HG03095 (cell line): ENCODE results near the gene ZMAT3.

ENCODE experiments used
- ATAC-seq: cut with Tn5 transposase; IDR thresholded peaks from one replicate; pipeline ENCODE4 v1.9.1; 2021; ENCODE audit warnings: moderate library complexity; ENCODE audit not compliant: unreplicated experiment

The ZMAT3 gene

DNA sequence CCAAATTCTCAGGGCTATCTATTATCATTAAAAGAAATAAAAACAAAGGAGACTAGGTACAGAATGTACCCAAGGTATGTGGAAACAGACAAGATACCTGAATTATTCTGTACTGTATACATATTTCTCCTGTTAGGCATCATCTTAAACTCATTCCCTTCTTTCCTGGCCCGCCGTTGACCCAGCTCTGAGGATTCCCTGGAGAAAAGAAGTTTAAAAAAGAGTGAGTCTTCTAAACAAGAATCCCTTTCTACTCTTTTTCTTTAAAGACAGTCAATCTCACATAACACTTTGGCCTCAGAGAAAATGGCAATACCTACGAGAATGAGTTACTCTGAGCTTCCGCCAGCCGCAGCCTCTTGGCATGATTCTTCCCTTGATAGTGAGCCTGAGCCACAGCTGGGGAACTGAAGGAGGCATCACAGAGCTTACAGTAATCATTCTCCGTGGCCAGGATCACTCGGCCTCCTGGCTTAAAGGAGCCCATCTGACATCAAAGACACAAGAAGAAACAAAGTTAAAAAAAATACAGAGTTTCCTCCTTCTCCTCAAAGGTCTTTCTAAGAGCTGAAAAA lies 44.2 kb downstream of the ZMAT3 start:
- ATAC-seq: no peak

DNA sequence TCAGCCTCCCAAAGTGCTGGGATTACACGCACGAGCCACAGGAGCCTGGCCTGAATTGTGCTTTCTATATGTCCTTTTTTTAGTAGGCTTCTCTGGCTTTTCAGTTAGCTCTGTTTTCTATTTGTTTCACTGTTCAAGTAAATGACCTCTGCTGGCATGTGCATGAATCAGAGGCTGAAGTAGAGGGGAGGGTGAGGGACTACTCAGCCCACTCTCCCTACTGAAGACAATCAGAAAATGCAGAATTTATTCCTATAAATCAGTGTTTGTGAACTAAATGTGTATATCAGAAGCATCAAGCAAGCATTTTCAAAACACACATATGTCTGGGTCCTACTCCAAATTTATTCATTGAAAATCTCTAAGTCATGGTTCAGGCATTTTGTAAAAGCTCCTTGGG lies 45.0 kb downstream of the ZMAT3 start:
- ATAC-seq: no peak

DNA sequence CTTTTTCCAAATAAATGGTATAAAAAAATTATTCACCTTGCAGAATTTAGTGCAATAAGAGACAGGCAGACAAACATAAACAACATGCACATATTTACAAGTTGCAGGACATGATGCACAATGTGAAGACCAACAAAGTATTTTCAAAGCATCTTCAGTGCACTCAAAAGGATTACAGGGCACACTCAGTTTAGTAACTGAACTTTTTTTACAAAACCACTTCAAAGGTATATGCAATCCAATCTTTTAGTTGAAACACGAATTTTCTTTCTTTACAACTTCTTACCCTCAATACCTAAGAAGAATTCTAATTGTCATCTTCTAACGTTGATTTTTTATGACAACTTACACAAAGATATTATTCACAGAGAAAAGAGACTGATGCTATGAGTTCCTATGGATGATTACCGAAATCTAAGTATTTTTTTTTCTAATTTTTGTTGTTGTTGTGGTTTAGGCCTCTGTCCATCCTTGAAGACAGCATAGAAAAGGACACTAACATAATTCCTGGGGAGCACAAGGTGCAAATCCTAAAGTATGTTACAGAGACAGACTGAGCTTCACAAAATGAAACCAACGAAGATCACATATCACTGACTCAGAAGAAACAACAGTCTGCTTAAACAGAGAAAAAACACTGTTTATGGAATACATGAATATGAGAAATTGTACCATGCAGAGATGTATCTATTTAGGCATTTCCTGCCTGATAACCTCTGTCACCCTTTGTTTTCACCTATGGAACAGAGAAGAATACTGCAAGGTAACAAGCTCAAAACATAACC lies 50.3 kb downstream of the ZMAT3 start:
- no peak for ATAC-seq

DNA sequence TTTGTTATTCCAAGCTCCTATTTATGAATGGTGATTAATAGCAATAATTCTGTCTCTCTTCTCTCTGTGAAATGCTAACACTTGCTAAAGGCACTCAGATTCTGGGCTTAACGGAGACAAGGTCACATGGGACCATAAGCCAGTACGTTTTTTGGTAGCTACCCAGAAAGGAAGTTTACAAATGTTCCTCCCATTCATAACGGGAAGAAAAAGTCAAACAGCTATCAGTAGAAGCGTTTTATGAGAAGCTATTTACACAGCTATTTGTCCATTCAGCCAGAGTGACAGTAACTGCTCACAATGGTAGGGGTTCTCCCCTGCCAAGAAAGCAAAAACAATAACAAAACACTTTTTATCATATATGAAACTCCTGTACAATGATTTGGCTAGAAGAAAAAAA lies 51.5 kb downstream of the ZMAT3 start:
- no peak for ATAC-seq

DNA sequence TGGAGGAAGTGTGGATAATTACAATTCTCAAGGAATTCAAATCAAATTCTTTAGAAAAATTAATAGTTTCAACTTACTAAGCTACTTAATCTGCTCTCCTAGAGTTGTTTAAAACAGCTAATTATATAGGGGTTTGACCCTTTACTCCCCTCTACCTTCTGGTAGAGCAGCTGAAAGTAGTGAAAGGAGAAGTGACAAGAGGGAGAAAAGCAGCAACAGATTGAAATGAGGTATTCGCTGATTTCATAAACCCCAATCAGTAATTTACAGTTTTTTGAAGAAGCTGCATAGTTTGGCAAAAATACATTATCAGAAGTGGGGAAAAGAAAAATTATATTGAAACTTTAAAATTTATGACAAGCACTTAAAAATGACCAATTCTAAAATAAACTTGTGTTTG lies 52.8 kb downstream of the ZMAT3 start:
- no peak for ATAC-seq

DNA sequence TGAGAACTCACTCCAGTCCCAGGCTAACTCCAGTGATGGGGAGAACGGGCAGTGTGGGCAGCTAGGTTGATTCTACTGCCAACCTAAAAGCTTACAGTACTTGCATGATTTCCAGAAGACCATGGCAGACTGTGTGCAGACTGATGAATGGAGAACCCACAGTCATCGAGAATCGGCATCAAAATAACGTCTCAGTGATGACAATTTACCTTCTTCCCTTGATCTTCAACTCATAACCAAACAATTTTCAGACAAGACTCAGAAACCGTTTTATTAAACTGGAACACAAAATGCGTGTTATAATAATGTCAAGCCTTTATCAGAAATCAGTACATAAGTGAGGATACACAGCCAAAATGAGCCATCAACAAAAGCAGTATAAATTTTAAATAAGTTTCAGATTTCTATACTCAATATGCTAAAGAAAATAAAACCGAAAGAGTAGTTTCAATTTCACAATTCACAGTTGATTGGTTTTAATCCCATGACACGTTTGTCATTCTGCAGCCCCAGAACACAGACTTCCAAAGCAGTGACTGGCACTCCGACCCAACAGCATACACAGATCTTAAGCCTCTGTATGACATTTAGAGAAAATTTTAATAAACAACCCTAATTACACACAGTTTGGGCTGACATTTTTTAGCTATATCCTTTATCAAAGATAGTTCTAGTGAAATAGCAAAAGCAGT lies 54.5 kb downstream of the ZMAT3 start:
- peak; percentile 64 for ATAC-seq

DNA sequence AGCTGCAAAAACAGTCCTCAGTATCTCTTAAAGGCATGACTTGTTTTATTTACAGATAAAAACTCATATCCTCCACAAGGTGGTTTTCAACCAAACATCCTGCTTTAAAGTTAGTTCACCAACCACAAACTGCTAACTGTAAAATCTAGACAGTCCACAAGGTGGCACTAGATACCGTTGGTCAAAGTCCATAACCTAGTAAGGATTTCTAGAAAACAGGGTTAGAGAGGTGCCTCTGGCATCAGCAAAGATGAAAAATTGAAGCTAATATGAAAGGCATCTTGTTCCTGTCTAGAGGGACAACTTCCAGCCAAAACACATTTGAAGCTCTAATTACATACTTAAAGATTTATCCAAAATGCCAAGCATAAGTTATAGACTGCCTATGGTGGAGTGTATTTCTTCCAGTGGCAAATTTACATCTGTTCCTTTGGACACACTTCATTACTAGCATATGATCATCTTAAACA lies 56.0 kb downstream of the ZMAT3 start:
- ATAC-seq: peak; percentile 55

DNA sequence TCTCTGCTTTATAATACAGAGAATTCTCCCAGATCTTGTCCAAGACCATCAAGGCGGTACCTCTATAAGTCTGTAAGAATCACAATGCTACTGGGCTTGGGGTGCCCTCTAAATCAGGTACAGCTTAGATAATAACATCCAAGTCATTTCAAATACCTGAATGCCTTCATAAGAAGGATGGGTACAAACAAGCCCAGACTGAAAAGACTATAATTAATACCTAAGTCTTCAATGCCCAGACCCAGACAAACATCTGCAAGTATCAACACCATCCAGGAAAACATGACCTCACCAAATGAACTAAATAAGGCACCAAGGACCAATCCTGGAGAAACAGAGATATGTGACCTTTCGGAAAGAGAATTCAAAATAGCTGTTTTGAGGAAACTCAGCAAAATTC lies 65.9 kb downstream of the ZMAT3 start:
- ATAC-seq: no peak

DNA sequence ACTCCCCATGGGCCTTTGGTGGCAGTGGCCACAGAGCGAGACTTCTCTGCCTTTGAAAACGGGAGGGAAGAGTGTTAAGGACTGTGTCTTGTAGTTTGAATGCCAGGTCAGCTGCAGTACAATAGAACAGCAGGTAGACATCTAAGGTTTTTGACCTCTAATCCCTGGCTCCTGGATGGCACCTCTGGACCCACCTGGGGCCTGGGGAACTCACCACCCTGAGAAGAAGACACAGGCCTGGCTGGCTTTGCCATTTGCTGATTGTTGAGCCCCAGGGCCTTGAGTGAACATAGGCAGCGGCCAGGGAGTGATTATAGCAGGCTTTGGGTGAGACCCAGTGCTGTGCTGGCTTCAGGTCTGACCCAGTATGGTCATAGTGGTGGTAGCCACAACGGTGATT lies 66.4 kb downstream of the ZMAT3 start:
- no peak for ATAC-seq

DNA sequence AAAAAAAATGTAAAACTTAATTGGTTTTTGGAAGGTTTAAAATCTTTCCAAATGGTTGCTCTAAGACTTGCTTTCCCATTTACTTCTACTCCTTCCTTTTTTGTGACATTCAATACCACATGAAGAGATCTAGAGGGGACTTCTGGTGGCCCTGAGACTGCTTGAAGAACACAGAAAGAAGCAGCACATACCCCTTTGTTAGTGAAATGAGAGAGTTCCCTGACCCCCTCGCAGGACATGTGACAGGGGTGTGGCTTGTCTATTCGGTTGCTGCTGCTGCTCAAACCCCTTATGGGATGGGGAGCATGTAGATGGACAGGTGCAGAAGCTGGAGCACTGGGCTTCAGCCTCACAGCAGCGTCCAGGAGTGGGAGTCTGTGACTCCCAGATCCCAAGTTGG lies 71.0 kb downstream of the ZMAT3 start:
- ATAC-seq: no peak

DNA sequence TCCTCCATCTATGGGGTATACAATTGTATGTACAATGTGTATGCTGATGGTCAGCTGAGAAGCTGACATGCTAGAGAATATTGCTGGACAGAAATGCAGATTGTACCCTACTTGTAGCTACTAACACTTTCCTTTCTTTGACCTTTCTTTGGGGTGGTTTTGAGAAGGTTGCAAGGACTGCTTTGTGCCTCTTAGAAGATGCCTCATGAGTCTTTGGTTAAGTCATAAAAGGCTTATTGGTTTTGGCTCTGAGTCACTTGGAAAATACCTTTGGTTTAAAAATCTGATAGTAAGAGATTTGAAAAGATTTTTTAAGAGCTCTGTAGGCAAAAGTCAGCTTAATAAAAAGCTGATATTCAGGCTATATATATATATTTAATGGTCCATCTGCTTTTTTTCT lies 71.5 kb downstream of the ZMAT3 start:
- ATAC-seq: peak; percentile 78

DNA sequence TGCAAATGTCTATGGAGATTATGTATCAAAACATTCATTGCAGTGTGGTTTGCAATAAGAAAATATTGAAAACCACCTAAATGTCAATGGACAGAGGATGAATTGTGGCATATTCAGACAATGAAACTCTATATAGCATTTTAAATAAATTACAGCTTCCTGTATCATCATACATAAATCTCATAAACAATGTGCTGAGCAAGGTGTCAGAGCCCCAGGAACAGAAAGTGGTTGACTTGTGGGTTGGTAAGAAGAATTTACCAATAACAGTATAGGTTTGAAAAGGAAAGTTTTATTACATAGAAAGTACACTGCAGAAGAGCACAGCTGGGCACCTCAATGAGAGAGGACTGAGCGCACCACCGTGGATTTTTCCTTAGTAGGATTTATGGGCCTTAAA lies 75.2 kb downstream of the ZMAT3 start:
- no peak for ATAC-seq

DNA sequence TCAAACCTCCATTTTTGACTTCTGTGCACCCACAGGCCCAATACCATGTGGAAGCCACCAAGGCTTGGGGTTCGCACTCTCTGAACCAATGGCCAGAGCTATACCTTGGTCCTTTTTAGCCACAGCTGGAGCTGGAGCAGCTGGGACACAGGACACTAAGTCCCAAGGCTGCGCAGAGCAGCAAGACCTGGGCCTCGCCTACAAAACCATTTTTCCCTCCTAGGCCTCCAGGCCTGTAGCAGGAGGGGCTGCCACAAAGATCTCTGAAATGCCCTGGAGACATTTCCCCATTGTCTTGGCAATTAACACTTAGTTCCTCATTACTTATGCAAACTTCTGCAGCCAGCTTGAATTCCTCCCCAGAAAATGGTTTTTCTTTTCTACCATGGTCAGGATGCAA lies 81.3 kb downstream of the ZMAT3 start:
- no peak for ATAC-seq

DNA sequence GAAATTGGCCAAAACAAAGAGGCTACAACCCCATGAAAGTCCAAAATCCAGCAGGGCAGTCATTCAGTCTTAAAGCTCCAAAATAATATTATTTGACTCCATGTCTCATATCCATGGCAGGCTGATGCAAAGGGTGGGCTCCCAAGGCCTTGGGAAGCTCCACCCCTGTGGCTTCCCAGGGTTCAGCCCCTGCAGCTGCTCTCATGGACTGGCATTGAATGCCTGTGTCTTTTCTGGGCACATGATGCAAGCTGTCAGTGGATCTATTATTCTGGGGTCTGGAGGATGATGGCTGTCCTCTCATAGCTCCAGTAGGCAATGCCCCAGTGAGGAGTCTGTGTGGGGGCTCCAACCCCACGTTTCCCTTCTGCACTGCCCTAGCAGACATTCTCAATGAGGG lies 81.8 kb downstream of the ZMAT3 start:
- no peak for ATAC-seq

DNA sequence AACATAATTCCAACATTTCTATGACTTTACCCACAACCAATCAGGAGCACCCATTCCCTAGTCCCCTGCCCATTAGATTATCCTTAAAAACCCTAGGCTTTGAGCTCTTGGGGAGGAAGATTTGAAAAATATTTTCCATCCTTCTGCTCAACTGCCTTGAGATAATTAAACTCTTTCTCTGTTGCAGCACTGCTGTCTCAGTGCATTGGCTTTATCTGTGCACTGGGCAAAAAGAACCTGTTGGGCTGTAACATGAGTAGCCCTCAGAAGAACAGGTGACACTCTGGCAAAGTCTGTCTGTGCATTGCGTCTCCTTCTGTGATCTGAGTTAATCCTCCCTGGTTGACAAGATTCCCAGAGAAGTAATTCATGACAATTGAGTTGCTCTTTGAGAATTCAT lies 83.9 kb downstream of the ZMAT3 start:
- no peak for ATAC-seq

DNA sequence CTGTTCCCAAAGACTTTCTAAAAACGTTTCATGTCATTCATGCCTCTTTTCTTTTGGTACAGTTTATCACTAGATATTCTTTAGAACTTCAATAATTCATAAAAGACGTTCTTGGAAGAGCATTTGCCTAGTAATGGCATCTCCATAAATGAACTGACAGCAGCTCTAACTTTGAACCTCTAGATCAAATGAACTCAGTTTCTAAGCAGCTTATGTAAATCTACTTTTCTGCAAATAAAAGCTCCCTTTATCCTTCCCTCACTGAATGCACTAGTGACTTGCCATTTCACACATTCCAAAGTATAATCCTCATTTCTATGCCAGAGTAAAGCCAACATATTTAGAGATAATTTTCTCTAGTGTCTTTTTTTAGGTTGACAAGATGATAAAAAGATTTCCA lies 85.2 kb downstream of the ZMAT3 start:
- no peak for ATAC-seq

DNA sequence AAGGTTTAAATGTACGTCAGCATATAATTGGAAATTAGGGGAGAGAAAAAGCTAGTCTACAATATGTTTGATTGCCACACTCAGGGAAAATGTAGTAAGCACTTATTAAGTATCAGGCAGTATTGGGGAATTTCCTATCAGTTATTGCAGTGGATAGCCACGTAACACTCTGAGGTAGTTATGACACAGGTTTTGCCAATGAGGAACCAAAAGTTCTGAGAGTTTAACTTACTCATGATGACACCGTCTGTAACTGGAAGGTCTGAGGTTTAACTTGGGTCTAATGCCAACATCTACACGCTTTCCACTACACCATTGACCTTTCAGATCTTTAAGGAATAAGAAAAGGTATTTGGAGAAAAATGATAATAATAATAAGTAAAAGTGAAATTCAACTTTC lies 89.5 kb downstream of the ZMAT3 start:
- peak; percentile 93 for ATAC-seq

DNA sequence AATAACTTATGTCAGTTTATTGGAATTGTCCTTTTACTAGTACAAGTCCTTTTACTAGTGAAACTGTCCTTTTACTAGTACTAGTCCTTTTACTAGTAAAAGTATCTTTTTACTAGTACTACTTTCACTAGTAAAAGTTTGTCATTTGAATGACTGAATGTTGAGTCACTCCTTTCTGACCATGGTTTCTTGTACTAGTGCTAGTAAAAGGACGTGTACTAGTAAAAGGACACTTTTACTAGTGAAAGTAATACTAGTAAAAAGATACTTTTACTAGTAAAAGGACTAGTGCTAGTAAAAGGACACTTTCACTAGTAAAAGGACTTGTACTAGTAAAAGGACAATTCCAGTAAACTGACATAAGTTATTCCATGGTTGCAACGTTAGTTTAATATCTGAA lies 96.3 kb downstream of the ZMAT3 start:
- ATAC-seq: no peak

DNA sequence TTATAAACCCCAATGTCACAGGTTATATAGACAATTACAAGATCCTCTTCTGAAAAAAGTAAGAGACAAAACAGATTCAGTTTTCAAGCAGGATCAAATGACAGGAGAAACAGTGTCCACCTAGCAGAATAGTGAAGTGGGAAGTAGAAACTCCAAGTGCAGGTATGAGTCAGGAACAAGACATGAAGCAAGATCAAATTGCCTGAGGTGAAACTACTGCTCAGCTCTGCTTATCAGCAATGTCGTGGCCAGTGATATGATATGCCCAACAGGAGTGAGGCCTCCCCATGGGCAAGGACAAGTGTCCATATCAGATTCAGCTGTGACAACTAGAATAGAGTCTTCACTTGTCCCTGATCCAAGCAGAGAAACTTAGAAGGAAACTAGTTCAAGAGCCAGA lies 100.0 kb downstream of the ZMAT3 start:
- ATAC-seq: no peak

DNA sequence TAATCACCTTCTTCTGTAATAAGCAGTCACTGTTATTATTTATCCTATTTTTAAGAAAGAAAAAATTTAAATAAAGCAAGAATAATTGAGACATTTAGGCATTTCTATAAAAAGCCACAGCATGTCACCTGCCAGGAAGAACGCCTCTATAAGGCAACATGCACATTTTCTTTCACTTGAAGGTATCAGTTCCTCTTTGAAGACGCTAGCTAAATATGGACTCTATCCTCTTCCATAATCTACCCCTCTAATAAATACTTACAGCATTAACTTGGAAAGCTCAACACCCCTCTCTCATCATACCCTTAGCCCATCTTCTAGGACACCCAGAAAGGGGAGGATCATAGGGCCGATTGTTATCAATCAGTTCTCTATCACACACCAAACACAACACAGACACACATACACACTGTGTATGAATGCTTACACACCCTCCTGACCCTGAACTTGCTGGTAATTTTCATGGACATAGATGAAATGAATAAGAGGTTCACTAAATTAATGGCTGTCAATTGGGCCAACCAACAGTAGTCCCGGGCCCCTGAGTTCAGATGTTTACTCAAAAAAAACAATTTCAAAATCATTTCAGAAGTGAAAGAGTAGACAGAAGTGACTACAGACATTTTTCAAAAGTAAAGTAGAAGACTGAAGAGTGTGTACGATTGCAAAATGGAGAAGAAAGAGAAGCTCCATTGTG lies 102.5 kb downstream of the ZMAT3 start:
- peak; percentile 87 for ATAC-seq
